Esophagus squamous epithelium (tissue), 4 donors: ENCODE measurements around the gene PIK3AP1.

Source experiments
- CTCF ChIP-seq, 6 experiments: fragments of 450-650 bp in 4 of 6; fragments of 200-600 bp in 2 of 6; sonication (generic) in 2 of 6; IDR thresholded peaks; one replicate each; pipeline ENCODE4 v1.5.1; 2016 to 2019; ENCODE audit warnings: antibody characterized with exemption in 6 of 6, mild to moderate bottlenecking in 4 of 6, moderate library complexity in 4 of 6
- POLR2A ChIP-seq, 4 donors: fragments of 450-650 bp; IDR thresholded peaks; one replicate each; pipeline ENCODE4 v1.6.1; 2017; ENCODE audit warnings: antibody characterized with exemption in 4 of 4, mild to moderate bottlenecking in 4 of 4, moderate library complexity in 3 of 4

GRCh38 chr10:96642530-96642929 lies 77.8 kb downstream of the PIK3AP1 start:
- TF ChIP-seq POLR2A (IDR thresholded peaks at IDR 0.05) = no peak
- TF ChIP-seq CTCF (IDR thresholded peaks at IDR 0.05) = no peak
